Psoas muscle (tissue), 8 donors: ENCODE data around the gene KRTAP5-7. TPM values are rescaled to one million over a fixed set of nuclear protein-coding genes. Genes with fewer than 3 reads are reported as not detected.
"Not testable (repeated sequence)": the region's sequence is repeated elsewhere in the genome, so short reads cannot be mapped to it uniquely, and the experiment has no call there.

ENCODE experiments used
- ATAC-seq, 4 donors: fragments of 200-7000 bp; cut with Tn5 transposase; one replicate each; pipeline ENCODE4 v1.9.1; 2020; ENCODE audit warnings: moderate library complexity in 3 of 4, mild to moderate bottlenecking in 2 of 4
- DNase-seq, 2 donors: peaks; one replicate each; pipeline ENCODE4 v3.0.0-alpha.2; 2020
- H3K27ac ChIP-seq: fragments of 200-600 bp; one replicate; pipeline ENCODE4 v1.8.0; 2022
- H3K27me3 ChIP-seq, 3 donors: fragments of 200-600 bp in 1 of 3; one replicate each; pipeline versions ENCODE4 v1.6.1 to v1.8.0; 2013 to 2022; ENCODE audit warnings: low read length in 2 of 3, mild to moderate bottlenecking in 2 of 3, moderate library complexity in 1 of 3; ENCODE audit not compliant: insufficient read depth in 3 of 3
- H3K36me3 ChIP-seq, 2 donors: fragments of 200-600 bp in 1 of 2; one replicate each; pipeline versions ENCODE4 v1.6.1 to v1.8.0; 2013 to 2022; ENCODE audit warnings: low read depth in 1 of 2, mild to moderate bottlenecking in 1 of 2, moderate library complexity in 1 of 2; ENCODE audit not compliant: insufficient read depth in 1 of 2
- H3K4me1 ChIP-seq: fragments of 200-600 bp; one replicate; pipeline ENCODE4 v1.8.0; 2022
- H3K4me3 ChIP-seq: fragments of 200-600 bp; one replicate; pipeline ENCODE4 v1.8.0; 2022; ENCODE audit warnings: mild to moderate bottlenecking
- H3K9me3 ChIP-seq: fragments of 200-600 bp; one replicate; pipeline ENCODE4 v1.8.0; 2022
- CTCF ChIP-seq: fragments of 200-600 bp; IDR thresholded peaks from one replicate; pipeline ENCODE4 v1.8.0; 2022; ENCODE audit warnings: antibody characterized with exemption
- WGBS, 3 donors: extraction: QIAGEN DNeasy Blood & Tissue Kit; methylation state at CpG; one replicate each; pipeline versions ENCODE4 v1.1.6 to v1.1.7; 2013; 5-methylcytosine and 5-hydroxymethylcytosine counted together
- intact Hi-C, 2 donors: fragments of 100-400 bp; cut with DNase I; formaldehyde crosslinking; loops; one replicate each; pipeline versions ENCODE4 v1.11.0 to v1.14.2; 2022
- polyA plus RNA-seq, 3 donors: library from polyadenylated mRNA; stranded (reverse); fragments of 200-250 nt; gene quantifications; one replicate each; pipeline ENCODE4 v1.2.3, GENCODE V29; 2013
- total RNA-seq, 4 donors: library from RNA; stranded (reverse); fragmentation: NEBNext Ultra II Directional in 2 of 4; extraction: Animal tissue kit (Norgen Biotek cat#: 25700) in 2 of 4; gene quantifications; one replicate each; pipeline versions ENCODE4 v1.2.1 to v1.2.4, GENCODE V29; 2021 to 2023
- donor health status: healthy with polysubstance abuse.
- donor health status: DM: no; HTN: no; CAD: no; lungs with moderate emphysema.
- donor health status: Bipolar disorder and iron deficiency.
- donor health status: healthy.
- donor health status: DM: yes; HTN: yes; CAD: no.
- donor health status: DM: no; HTN: no; CAD: no.
- donor health status: DM: no; HTN: no; CAD: no.
- donor health status: DM: yes; HTN: yes; CAD: no.

The KRTAP5-7 gene
- total and polyA plus RNA-seq, 7 donors, result 0.01 TPM; not detected in 6

GRCh38 chr11:71568704-71569349 is 41.8 kb downstream of the KRTAP5-7 start:
- WGBS, 3 donors, result 37 to 55% (median 39%) methylated on average over 8 of the region's 8 CpGs

GRCh38 chr11:71571101-71571850 is 44.2 kb downstream of the KRTAP5-7 start:
- DNase-seq, ATAC-seq, H3K4me3 ChIP-seq, intact Hi-C loops, H3K36me3 ChIP-seq, H3K4me1 ChIP-seq, H3K27me3 ChIP-seq, H3K27ac ChIP-seq, H3K9me3 ChIP-seq: not testable (repeated sequence)
- WGBS, 3 donors, result 85 to 88% (median 87%) methylated on average over 36 to 37 of the region's 39 CpGs

More at GRCh38 chr11:71568704-71569349, 41.8 kb downstream of the KRTAP5-7 start:
- intact Hi-C loops, result no loop called here
- no peaks in the 10 kb centered on the region for H3K36me3 ChIP-seq
- ATAC-seq (peak in 3 of 4 donors; percentile 35 to 48 (median 44)), DNase-seq (no peak)
- H3K27ac ChIP-seq, result no peak overlapping the region
- TF ChIP-seq CTCF, result no peak
- no peaks in the 10 kb centered on the region for H3K9me3 ChIP-seq
- H3K4me1 ChIP-seq, result no peaks in the 10 kb centered on the region
- peaks cover 0 to 10% (median 3%) of the 10 kb centered on the region in 3 donors for H3K27me3 ChIP-seq
- H3K4me3 ChIP-seq, result no peak overlapping the region

GRCh38 chr11:71572811-71573210 is 45.7 kb downstream of the KRTAP5-7 start:
- no peaks in the 10 kb centered on the region for H3K9me3 ChIP-seq
- no peak for TF ChIP-seq CTCF
- no peak for DNase-seq
- no peaks in the 10 kb centered on the region for H3K4me1 ChIP-seq
- no peak for ATAC-seq
- peaks cover 0 to 2% (median 0%) of the 10 kb centered on the region in 3 donors for H3K27me3 ChIP-seq
- no peak overlapping the region for H3K27ac ChIP-seq
- WGBS, 3 donors, result 80 to 87% (median 81%) methylated on average over 11 of the region's 11 CpGs
- intact Hi-C loops, result no loop called here
- no peaks in the 10 kb centered on the region for H3K36me3 ChIP-seq
- H3K4me3 ChIP-seq, result no peak overlapping the region

- no peak for TF ChIP-seq CTCF
- ATAC-seq (no peak), DNase-seq (no peak)
- Histone ChIP-seq H3K4me3 (no peak overlapping the region), H3K27me3 (peaks cover 0 to 2% (median 0%) of the 10 kb centered on the region in 3 donors), H3K4me1 (no peaks in the 10 kb centered on the region), H3K36me3 (no peaks in the 10 kb centered on the region), H3K9me3 (no peaks in the 10 kb centered on the region), H3K27ac (no peak overlapping the region)
- 67 to 73% (median 70%) methylated on average over 5 of the region's 5 CpGs for WGBS, 3 donors
- intact Hi-C loops, result no loop called here
Measured at GRCh38 chr11:71574418-71574817, 47.4 kb downstream of the KRTAP5-7 start.

GRCh38 chr11:71575723-71576424 is 48.8 kb downstream of the KRTAP5-7 start:
- 87 to 90% (median 87%) methylated on average over 4 of the region's 4 CpGs for WGBS, 3 donors
- H3K27ac ChIP-seq, result no peak overlapping the region
- DNase-seq (no peak), ATAC-seq (no peak)
- H3K27me3 ChIP-seq, result peaks cover 0 to 2% (median 0%) of the 10 kb centered on the region in 3 donors
- no peak overlapping the region for H3K4me3 ChIP-seq
- no peaks in the 10 kb centered on the region for H3K9me3 ChIP-seq
- no peak for TF ChIP-seq CTCF
- H3K36me3 ChIP-seq, result no peaks in the 10 kb centered on the region
- intact Hi-C loops, result no loop called here
- no peaks in the 10 kb centered on the region for H3K4me1 ChIP-seq

GRCh38 chr11:71576688-71577465 is 49.8 kb downstream of the KRTAP5-7 start:
- H3K36me3 ChIP-seq, H3K9me3 ChIP-seq, H3K4me3 ChIP-seq, DNase-seq, H3K4me1 ChIP-seq, ATAC-seq, H3K27ac ChIP-seq, intact Hi-C loops, H3K27me3 ChIP-seq: not testable (repeated sequence)
- 85 to 87% (median 86%) methylated on average over 31 to 38 of the region's 41 CpGs for WGBS, 3 donors
